Retina (tissue), 1 donor: ENCODE measurements around the gene WFDC5.
"Not testable (repeated sequence)": the region's sequence is repeated elsewhere in the genome, so short reads cannot be mapped to it uniquely, and the experiment has no call there.

ENCODE experiments used
- DNase-seq: peaks from one replicate; pipeline ENCODE4 v3.0.0-alpha.2; 2016

Gene WFDC5

GRCh38 chr20:45087097-45087790, 27.7 kb downstream of the WFDC5 start:
- DNase-seq: no peak

- no peak for DNase-seq
These were observed 29.1 kb downstream of the WFDC5 start for GRCh38 chr20:45085867-45086266.

- DNase-seq: no peak
These were observed 29.7 kb downstream of the WFDC5 start for GRCh38 chr20:45085289-45085688.

GRCh38 chr20:45083127-45083526, 31.8 kb downstream of the WFDC5 start:
- DNase-seq: no peak

- no peak for DNase-seq
These were observed 32.5 kb downstream of the WFDC5 start for GRCh38 chr20:45082468-45082867.

GRCh38 chr20:45080867-45081624, 33.9 kb downstream of the WFDC5 start:
- DNase-seq: no peak

GRCh38 chr20:45077559-45077958, 37.4 kb downstream of the WFDC5 start:
- no peak for DNase-seq

GRCh38 chr20:45073221-45073620, 41.8 kb downstream of the WFDC5 start:
- no peak for DNase-seq

GRCh38 chr20:45072066-45072465, 42.9 kb downstream of the WFDC5 start:
- DNase-seq: no peak

GRCh38 chr20:45070932-45071632, 43.9 kb downstream of the WFDC5 start:
- DNase-seq: no peak

GRCh38 chr20:45069261-45069660, 45.7 kb downstream of the WFDC5 start:
- DNase-seq: no peak

- no peak for DNase-seq
These were observed 47.4 kb downstream of the WFDC5 start for GRCh38 chr20:45067558-45067957.

- no peak for DNase-seq
These were observed 47.9 kb downstream of the WFDC5 start for GRCh38 chr20:45067087-45067486.

GRCh38 chr20:45066372-45066771, 48.6 kb downstream of the WFDC5 start:
- no peak for DNase-seq

GRCh38 chr20:45064812-45065211, 50.2 kb downstream of the WFDC5 start:
- DNase-seq: no peak

GRCh38 chr20:45063107-45063506, 51.9 kb downstream of the WFDC5 start:
- not testable (repeated sequence) for DNase-seq

GRCh38 chr20:45061244-45061643, 53.7 kb downstream of the WFDC5 start:
- DNase-seq: no peak

- DNase-seq: peak; percentile 52
These were observed 54.7 kb downstream of the WFDC5 start for GRCh38 chr20:45060294-45060693.
